HG03103 (cell line): ENCODE measurements around the gene PRR30.

ENCODE experiments used
- ATAC-seq: cut with Tn5 transposase; IDR thresholded peaks from one replicate; pipeline ENCODE4 v1.9.1; 2021; ENCODE audit warnings: low read depth; ENCODE audit not compliant: unreplicated experiment

Gene PRR30

GRCh38 chr2:27155069-27155520 lies 15.9 kb upstream of the PRR30 start:
- no peak for ATAC-seq

- no peak for ATAC-seq
Observed at GRCh38 chr2:27154488-27154887, 15.3 kb upstream of the PRR30 start.

GRCh38 chr2:27152796-27153464 lies 13.7 kb upstream of the PRR30 start:
- ATAC-seq = no peak

- ATAC-seq = no peak
Observed at GRCh38 chr2:27152102-27152795, 13.0 kb upstream of the PRR30 start.

GRCh38 chr2:27150639-27151230 lies 11.5 kb upstream of the PRR30 start:
- ATAC-seq = no peak

GRCh38 chr2:27149570-27150405 lies 10.6 kb upstream of the PRR30 start:
- ATAC-seq = no peak

- ATAC-seq = no peak
Observed at GRCh38 chr2:27148801-27149439, 9.7 kb upstream of the PRR30 start, which contains the start of gene TCF23. Gene TCF23, plus strand, starts transcription at chr2:27149004. Its CDS starts 130 bp downstream, at chr2:27149134.

GRCh38 chr2:27147935-27148334 lies 8.7 kb upstream of the PRR30 start:
- ATAC-seq = no peak

GRCh38 chr2:27145682-27146081 lies 6.5 kb upstream of the PRR30 start:
- no peak for ATAC-seq

- no peak for ATAC-seq
Observed at GRCh38 chr2:27143285-27143684, 4.1 kb upstream of the PRR30 start.

- no peak for ATAC-seq
Observed at GRCh38 chr2:27138111-27138510, 1.1 kb downstream of the PRR30 start.

- no peak for ATAC-seq
Observed at GRCh38 chr2:27137322-27137935, 1.8 kb downstream of the PRR30 start.

- ATAC-seq = no peak
Observed at GRCh38 chr2:27136751-27137150, 2.5 kb downstream of the PRR30 start.

- ATAC-seq = no peak
Observed at GRCh38 chr2:27135478-27135955, 3.7 kb downstream of the PRR30 start.

- ATAC-seq = no peak
Observed at GRCh38 chr2:27134781-27135477, 4.3 kb downstream of the PRR30 start.

- ATAC-seq = peak; percentile 79
Observed at GRCh38 chr2:27133905-27134780, 5.1 kb downstream of the PRR30 start, which contains the start of gene PREB. Gene PREB, minus strand, starts transcription at chr2:27134636. Its CDS starts 215 bp downstream, at chr2:27134421.

GRCh38 chr2:27133195-27133875 lies 5.9 kb downstream of the PRR30 start:
- no peak for ATAC-seq

GRCh38 chr2:27131429-27131828 lies 7.8 kb downstream of the PRR30 start:
- ATAC-seq = no peak
